Measurements from ENCODE around the gene ERGIC1.

ERGIC1 gene

GRCh38 chr5:172828911-172829431 lies 5.1 kb upstream of the ERGIC1 start:
- no peak for DNase-seq (ENCODE audit: low spot score)

- DNase-seq (ENCODE audit: low spot score), result no peak
Measured at GRCh38 chr5:172830275-172830799, 3.7 kb upstream of the ERGIC1 start.

GRCh38 chr5:172830876-172831662 lies 3.0 kb upstream of the ERGIC1 start:
- no peak for DNase-seq (ENCODE audit: low spot score)

GRCh38 chr5:172832383-172833315 lies 1.4 kb upstream of the ERGIC1 start:
- no peak for DNase-seq (ENCODE audit: low spot score)

DNA sequence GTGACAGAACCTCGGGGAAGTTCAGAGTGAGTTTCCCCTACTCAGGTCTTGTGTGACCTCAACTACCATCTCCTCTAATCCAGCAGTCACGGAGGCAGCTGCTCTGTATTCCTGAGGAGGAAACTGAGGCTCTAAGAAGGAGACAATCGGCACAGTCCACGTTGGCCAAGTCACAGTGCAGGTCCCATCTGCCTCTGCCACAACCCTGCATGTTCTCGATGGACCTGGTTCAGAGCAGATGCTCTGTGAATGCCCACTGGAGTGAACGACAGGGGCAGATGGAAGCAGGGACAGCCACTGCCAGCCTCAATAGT lies 722 bp upstream of the ERGIC1 start:
- DNase-seq (ENCODE audit: low spot score), result no peak

- peak; percentile 71 for DNase-seq (ENCODE audit: low spot score)
Measured at GRCh38 chr5:172834415-172835289, 601 bp downstream of the ERGIC1 start.

GRCh38 chr5:172835290-172835993 lies 1.4 kb downstream of the ERGIC1 start:
- no peak for DNase-seq (ENCODE audit: low spot score)

DNA sequence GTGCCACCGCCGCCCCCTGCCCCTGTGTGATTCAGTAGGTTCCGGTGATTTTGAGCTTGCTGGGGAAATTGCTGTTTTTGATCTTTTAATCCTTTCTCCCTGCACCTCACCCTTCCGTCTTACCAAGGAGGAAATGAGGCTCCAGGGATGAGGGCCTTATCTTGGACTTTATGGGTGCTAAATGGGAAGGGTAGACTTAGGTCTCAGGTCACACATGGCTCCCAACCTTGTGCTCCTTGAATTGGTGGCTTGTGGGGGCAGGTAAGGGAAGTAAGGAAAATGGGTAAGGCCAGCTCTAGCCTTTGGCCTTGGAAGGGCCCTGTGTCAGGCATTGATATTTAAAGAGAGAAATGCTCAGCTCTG lies 1.9 kb downstream of the ERGIC1 start:
- DNase-seq (ENCODE audit: low spot score), result no peak

- no peak for DNase-seq (ENCODE audit: low spot score)
Measured at GRCh38 chr5:172837640-172838039, 3.6 kb downstream of the ERGIC1 start.

DNA sequence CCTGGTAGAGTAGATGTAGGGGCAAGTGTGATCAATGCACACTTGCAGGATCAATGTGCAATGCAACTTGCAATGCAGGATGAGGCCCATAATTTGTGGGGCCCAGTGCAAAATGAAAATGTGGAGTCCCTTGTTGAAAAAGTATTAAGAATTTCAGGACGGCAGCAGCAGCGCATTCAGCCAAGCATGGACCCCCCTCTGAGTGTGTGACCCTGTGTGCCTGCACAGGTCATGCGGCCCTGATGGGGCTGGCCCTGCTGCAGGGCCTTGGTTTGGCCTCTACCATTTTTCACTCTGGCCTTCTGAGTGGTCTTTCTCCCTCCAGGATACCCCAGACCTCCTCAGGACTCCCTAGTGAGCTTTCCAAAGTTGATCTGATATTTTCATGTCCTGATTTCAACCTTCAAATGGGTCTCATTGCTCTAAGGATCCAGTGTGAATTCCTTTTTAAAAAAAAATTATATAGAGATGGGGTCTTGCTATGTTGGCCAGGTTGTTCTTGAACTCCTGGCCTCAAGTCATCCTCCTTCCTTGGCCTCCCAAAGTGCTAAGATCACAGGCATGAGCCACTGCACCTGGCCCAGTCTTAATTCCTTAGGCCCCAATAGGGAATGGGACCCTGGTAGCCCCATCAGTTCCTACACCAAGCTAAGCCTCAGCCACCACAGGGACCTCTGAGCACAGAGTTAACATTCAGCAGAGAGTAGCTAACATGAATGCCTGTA lies 4.3 kb downstream of the ERGIC1 start:
- DNase-seq (ENCODE audit: low spot score), result no peak

GRCh38 chr5:172839669-172840431 lies 5.8 kb downstream of the ERGIC1 start:
- DNase-seq (ENCODE audit: low spot score), result no peak

DNA sequence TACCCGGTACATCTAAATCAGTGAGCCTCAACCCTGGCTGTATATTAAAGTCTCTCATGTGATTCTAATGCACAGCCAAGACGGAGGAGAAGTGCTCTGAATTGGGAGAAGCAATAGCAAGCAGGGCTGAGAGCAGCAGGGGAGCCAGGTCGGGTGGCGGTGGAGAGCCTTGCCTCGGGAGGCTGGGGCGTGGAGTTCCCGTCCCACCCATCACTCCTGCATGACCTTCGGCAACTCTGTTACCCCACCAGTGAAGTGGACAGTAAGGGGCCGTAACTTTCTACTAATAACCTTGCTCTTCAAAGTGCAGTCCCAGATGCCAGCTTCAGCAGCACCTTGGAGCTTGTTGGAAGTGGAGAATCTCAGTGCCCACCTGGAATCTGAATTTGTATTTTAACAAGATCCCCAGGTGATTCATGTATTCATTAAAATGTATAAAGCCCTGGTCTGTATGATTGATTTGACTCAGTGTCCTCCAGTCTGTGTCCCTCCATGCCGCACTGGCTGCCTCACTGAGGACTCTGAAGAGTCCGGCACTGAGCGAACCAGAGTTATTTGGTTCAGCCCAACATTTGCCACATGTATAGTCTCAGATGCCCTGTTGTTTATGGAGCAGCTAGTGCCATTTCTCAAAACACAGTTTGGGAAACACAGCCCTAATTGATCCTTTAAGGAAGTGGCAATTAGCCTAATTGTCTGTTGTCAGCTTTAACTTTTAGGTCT lies 6.5 kb downstream of the ERGIC1 start:
- DNase-seq (ENCODE audit: low spot score), result no peak

GRCh38 chr5:172841256-172841655 lies 7.2 kb downstream of the ERGIC1 start:
- no peak for DNase-seq (ENCODE audit: low spot score)

- DNase-seq (ENCODE audit: low spot score), result no peak
Measured at GRCh38 chr5:172843825-172844576, 9.9 kb downstream of the ERGIC1 start.

DNA sequence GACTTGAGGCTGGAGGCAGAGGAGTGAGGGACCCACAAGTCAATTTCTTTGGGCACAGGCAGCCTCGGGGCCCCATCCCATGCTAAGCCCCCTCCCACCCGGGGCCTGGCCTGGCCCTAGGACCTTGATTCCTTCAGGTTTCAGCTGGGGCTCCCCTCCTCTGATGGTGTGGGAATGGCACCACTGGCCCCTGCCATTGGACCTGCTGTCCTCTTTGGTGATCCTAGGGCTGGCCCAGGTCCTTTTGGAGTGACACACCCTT lies 10.5 kb downstream of the ERGIC1 start:
- no peak for DNase-seq (ENCODE audit: low spot score)

DNA sequence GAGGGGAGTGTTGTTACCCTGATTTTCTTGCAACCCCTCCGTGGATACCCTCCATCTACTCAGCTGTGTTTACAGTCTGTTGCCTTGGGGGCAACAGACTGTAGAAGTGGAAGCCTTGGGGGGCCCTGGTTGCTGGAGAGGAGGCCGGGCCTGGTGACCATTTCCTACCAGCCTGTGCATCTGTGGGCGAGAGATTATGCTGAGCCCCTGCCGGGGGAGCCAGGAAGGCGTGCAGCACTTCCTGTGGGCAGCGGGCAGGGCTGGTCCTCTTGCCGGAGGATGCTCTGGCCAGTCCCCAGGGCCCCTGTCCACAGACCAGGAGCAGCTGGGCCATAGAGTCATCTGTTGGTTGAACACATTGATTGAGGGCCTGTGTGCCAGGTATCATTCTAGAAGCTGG lies 11.1 kb downstream of the ERGIC1 start:
- DNase-seq (ENCODE audit: low spot score), result no peak

DNA sequence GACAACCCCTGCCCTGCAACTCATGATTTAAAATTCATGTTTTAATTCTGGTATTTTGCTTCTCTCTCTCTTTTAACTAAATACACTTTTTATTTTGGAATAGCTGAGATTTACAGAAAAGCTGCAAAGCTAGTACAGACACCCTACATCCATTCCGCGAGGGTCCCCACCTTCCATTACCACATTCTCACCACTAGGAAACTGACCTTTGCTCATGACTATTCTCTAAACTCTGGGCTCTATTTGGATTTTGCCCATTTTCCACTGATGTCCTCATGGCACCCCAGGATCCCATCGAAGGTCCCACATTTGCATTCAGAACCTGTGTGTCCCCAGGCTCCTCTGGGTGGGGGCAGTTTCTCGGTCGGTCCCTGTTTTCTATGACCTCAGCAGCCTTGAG lies 11.5 kb downstream of the ERGIC1 start:
- no peak for DNase-seq (ENCODE audit: low spot score)

DNA sequence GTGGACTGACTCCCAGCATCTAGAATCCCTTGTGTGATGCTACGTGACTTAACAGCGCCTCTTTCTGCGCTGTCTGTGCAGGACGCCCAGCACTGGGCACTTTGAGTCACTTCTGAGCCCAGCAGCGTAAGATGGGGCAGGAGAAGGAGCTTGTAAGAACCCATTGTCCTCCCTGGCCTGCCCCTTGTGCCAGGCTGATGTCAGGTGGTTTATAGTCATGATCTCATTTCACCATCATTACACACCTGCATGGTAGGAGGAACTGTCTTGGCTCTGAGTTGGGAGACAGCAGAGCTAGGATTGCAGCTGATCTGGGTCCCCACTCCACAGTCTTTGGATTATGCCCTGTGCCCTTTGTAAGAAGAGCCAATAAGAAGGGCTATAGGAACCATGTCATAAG lies 12.2 kb downstream of the ERGIC1 start:
- no peak for DNase-seq (ENCODE audit: low spot score)

GRCh38 chr5:172846677-172847076 lies 12.6 kb downstream of the ERGIC1 start:
- DNase-seq (ENCODE audit: low spot score), result no peak
